Tibial nerve (tissue), 4 donors: ENCODE results near the gene TPSG1.

Experiments used
- CTCF ChIP-seq, 5 experiments: fragments of 200-600 bp in 3 of 5; fragments of 450-650 bp in 2 of 5; sonication (generic) in 3 of 5; IDR thresholded peaks; one replicate each; pipeline ENCODE4 v1.5.1; 2016 to 2019; ENCODE audit warnings: antibody characterized with exemption in 5 of 5, mild to moderate bottlenecking in 3 of 5, moderate library complexity in 2 of 5
- EP300 ChIP-seq, 2 donors: sonication (generic); formaldehyde crosslinking; IDR thresholded peaks; one replicate each; pipeline ENCODE4 v1.6.1; 2017; ENCODE audit warnings: antibody characterized with exemption in 2 of 2, mild to moderate bottlenecking in 1 of 2
- POLR2A ChIP-seq, 2 donors: fragments of 450-650 bp; IDR thresholded peaks; one replicate each; pipeline ENCODE4 v1.6.1; 2017; ENCODE audit warnings: antibody characterized with exemption in 2 of 2, mild to moderate bottlenecking in 2 of 2, moderate library complexity in 2 of 2

- no peak for TF ChIP-seq POLR2A (IDR thresholded peaks at IDR 0.05)
- no peak for TF ChIP-seq CTCF (IDR thresholded peaks at IDR 0.05)
- no peak for TF ChIP-seq EP300 (IDR thresholded peaks at IDR 0.05)
These were observed 40.8 kb upstream of the TPSG1 start for GRCh38 chr16:1265826-1266225.
